GM12875 (cell line): ENCODE data around the gene SMG6.

Experiments
- H3K4me3 ChIP-seq: one replicate; pipeline ENCODE4 v1.5.1; 2011; ENCODE audit warnings: low read depth, low read length, control low read depth
- TF ChIP-seq, protein P1 (sequence below): IDR thresholded peaks from 2 replicates; pipeline ENCODE4 v1.5.1; 2011; ENCODE audit warnings: low read depth, mild to moderate bottlenecking, control low read depth, inconsistent platforms, low read length, moderate library complexity, borderline replicate concordance; ENCODE audit not compliant: insufficient read depth

The SMG6 gene

DNA sequence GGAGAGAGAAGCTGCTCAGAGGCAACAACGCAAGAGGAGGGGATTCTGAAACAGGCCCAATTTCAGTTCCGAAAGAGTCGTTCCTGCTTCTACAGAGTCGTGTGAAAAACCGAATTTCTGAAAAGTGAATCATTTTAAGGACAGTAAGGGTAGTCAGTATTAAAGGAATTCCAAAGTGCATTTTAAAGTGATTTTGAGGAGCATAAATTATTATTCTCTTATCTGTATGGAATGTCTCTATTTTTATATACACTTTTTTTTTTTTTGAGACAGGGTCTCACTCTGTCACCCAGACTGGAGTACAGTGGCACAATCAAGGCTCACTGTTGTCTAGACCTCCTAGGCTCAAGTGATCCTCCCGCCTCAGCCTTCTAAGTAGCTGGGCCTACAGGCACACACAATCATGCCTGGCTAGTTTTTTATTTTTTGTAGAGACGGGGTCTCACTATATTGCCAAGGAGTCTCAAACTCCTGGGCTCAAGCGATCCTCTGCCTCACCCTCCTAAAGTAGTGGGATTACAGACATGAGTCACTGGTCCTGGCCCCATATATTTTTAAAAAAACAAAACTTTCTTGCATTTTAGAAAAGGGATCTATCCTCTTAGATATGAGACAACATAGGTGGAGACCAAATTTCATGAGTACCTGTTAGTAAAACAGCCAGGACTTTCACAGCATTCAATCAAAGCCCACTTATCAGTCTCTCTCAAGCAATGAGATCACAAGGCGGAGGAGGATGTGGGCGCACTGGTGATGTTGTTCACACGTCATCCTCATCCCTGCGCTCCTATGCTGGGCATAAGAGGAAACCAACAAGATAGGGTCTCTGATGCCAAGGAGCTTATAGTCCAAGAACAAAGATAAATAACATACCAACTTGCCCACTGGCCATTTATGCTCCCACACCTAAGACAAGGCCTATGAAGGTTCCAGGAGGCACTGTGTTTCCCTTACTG is 53.2 kb downstream of the SMG6 start:
- TF ChIP-seq, protein P1, sequence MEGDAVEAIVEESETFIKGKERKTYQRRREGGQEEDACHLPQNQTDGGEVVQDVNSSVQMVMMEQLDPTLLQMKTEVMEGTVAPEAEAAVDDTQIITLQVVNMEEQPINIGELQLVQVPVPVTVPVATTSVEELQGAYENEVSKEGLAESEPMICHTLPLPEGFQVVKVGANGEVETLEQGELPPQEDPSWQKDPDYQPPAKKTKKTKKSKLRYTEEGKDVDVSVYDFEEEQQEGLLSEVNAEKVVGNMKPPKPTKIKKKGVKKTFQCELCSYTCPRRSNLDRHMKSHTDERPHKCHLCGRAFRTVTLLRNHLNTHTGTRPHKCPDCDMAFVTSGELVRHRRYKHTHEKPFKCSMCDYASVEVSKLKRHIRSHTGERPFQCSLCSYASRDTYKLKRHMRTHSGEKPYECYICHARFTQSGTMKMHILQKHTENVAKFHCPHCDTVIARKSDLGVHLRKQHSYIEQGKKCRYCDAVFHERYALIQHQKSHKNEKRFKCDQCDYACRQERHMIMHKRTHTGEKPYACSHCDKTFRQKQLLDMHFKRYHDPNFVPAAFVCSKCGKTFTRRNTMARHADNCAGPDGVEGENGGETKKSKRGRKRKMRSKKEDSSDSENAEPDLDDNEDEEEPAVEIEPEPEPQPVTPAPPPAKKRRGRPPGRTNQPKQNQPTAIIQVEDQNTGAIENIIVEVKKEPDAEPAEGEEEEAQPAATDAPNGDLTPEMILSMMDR = no peak
- no peak overlapping the region for H3K4me3 ChIP-seq

DNA sequence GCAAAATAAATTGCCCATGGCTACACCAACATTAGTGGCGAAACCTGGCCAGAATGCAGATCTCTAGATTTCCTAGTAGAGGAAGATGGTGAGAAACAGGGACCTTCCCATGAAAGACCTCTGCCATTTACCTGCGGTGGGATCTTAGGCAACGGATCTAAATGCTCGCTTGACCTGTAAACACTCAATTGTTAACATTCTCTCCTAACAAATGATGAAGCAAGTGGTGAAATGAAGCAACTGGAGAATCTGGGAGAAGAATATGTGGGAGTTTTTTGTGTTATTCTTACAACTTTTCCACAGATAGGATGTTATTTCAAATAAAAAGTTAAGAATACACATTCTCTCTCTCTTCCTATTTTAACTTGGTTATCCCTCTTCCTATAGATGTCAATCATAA is 56.6 kb downstream of the SMG6 start:
- H3K4me3 ChIP-seq = no peak overlapping the region
- TF ChIP-seq, protein P1 = no peak

DNA sequence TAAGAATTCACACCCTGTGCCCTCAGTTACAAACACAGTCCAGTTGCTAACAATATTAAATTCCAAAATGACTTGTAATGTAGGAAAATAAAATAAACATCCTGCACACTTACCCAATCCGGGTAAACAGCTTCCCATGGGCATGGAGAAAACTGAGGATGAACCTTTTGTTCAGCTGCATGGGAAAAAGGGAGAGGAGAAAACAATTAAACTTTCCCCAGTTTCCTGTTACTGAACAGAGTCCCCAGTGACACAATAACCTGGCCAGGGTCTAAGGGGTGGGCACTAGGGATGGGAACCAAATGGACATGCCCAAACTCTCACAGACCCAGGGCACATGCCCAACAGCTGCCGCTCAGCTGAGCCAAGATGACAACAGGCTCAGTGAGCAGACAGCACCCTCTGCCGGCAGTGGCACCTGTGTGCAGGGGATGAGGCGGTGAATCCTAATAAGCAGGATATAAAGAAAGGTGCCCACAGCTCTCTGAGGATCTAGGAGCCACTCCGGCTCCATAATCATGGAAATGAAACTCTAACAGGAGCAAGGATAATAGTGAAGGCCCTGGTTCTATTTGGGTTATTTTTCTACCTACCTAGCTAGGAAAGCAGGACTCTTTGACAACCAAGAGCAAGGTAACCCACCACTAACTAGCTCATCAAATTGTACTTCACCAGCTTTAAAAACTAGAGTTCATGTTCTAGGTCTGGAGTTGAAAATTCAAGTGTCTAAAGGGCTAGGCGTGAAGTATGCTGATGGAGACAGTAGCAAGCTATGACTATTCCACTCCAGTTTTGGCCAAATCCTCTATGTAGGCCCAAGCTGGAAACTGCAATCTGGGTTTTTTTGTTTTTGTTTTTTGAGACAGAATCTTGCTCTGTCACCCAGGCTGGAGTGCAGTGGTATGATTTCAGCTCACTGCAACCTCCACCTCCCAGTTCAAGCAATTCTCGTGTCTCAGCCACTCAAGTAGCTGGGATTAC is 58.8 kb downstream of the SMG6 start:
- no peak overlapping the region for H3K4me3 ChIP-seq
- TF ChIP-seq, protein P1 = peak; percentile 95

DNA sequence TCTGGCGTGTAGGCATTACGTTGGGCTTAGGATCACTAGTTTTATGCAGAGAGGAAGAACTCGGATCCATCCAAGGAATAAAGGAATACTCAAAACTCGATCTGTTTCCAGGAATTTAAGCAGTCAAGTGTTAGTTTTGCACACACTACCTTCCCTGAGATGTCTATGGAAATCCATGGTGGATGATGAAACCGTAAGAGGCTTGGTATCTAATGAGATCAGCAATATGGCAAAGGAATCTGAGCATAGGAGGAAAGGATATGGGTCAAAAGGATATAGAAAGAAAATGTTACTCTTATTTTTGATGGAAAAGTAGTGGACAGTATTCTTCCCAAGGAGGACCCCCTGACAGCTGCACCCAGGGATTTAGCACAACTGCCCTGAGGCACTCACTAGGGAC is 59.6 kb downstream of the SMG6 start:
- TF ChIP-seq, protein P1 = no peak
- no peak overlapping the region for H3K4me3 ChIP-seq

DNA sequence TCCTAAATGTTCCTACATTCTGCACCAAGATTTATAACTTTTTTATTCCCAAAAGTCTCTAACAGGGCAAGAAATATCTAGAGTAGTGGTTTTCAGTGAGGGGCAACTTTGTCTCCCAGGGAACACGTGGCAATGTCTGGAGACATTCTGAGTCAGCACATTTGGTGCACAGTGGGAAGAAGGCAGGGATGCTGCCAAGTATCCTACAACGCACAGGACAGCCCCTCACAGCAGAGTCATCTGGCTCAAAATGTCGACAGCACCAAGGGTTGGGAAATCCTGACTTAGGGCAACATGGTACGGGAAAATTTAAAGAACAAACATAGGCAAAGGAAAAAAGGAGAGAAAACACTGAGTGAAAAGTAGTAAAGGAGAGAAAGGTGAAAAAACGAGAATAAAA is 61.8 kb downstream of the SMG6 start:
- TF ChIP-seq, protein P1 = no peak
- H3K4me3 ChIP-seq = no peak overlapping the region

DNA sequence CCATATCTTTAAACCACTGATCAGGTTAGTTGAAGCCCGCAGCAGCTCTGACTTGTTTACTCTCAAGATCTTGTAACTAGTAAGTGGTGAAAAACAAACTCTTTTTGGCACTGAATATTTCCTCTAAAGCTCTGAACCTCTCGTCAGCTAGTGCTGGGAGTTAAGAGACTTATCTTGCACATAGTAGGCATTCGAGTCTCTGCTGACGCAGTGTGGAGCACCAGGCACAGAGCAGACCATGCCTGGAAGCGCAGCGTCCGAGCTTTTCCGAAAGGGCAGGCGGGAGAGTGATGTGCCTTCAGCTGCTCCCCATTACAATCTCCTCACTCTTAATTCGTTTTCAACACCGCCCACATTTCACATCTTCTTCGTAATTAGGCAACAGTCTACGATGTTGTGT is 63.0 kb downstream of the SMG6 start:
- TF ChIP-seq, protein P1 = no peak
- H3K4me3 ChIP-seq = peak overlapping the region; percentile 50
